ENCODE measurements around the gene FBXW10. TPM values are rescaled to one million over a fixed set of nuclear protein-coding genes. Genes with fewer than 3 reads are reported as not detected.
"Not testable (repeated sequence)": the region's sequence is repeated elsewhere in the genome, so short reads cannot be mapped to it uniquely, and the experiment has no call there.

Gene FBXW10
- total and polyA plus RNA-seq, 2 donors (not counting 1 experiment from before 2014, with no cell fraction given) = 0.17 TPM; not detected in 1

DNA sequence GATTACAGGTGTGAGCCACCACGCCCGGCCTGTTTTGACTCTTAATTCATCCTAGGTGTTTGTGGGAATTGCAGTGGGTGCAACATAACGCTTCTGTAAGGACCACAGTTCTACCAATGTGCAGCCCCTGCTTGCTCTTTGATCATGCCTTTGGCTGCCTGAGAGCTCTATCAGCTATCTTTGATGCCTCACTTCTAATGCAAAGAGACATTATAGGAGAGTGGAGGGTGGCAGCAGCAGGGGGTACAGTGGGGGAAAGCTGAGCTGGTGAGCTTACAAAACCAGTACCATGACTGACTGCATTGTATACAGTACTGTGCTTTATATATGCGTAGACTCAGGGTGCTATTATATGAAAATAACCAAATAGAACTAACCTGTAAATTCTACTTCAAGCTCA, 26.7 kb downstream of the FBXW10 start:
- not testable (repeated sequence) for H3K27ac ChIP-seq (ENCODE audit: insufficient read depth, low read length); H3K4me1 ChIP-seq (ENCODE audit: control insufficient read depth, extremely low read depth, insufficient read depth, low read length); H3K9me3 ChIP-seq (ENCODE audit: control insufficient read depth, insufficient read depth, low read depth, low read length); DNase-seq (ENCODE audit: low read depth in 2 of 2); H3K27me3 ChIP-seq (ENCODE audit: control insufficient read depth, insufficient read depth, low read length); H4K20me1 ChIP-seq (ENCODE audit: control insufficient read depth, extremely low read depth, insufficient read depth, low read length); H3K79me2 ChIP-seq (ENCODE audit: control insufficient read depth, insufficient read depth, low read length); H3K36me3 ChIP-seq (ENCODE audit: control insufficient read depth, insufficient read depth, low read length); H3K4me3 ChIP-seq (replicated peaks in 1 of 4; ENCODE audit: control extremely low read depth in 1 of 4, insufficient read depth in 1 of 4, low read depth in 3 of 4, low read length in 4 of 4); H2AFZ ChIP-seq (ENCODE audit: low read length); H3K9ac ChIP-seq (ENCODE audit: insufficient read depth, low read length); H3K4me2 ChIP-seq (ENCODE audit: extremely low read depth, insufficient read depth, low read length)

DNA sequence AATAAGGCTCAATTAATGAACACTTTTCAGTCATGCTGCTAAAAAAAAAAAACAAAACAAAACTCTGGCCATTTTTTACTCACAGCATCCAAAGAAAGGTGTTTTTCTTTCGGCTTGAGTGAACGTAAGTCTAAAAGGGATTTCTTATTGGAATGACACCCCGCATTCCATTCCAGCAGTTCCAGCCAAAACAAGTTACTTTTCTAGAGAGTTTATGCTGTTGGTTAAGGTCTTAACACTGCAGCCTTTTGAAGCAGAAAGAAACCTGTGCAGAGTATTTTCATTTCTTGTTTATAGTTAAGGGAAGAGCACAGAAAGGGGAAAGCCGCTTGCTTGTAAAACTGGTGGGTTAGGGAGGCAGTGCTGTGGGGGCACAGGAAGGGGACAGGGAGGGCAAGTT, 27.2 kb downstream of the FBXW10 start:
- not testable (repeated sequence) for H3K27ac ChIP-seq (ENCODE audit: insufficient read depth, low read length); H3K36me3 ChIP-seq (ENCODE audit: control insufficient read depth, insufficient read depth, low read length); H3K27me3 ChIP-seq (ENCODE audit: control insufficient read depth, insufficient read depth, low read length); H3K9me3 ChIP-seq (ENCODE audit: control insufficient read depth, insufficient read depth, low read depth, low read length); H3K4me2 ChIP-seq (ENCODE audit: extremely low read depth, insufficient read depth, low read length); H3K9ac ChIP-seq (ENCODE audit: insufficient read depth, low read length); H3K4me3 ChIP-seq (replicated peaks in 1 of 4; ENCODE audit: control extremely low read depth in 1 of 4, insufficient read depth in 1 of 4, low read depth in 3 of 4, low read length in 4 of 4); H3K4me1 ChIP-seq (ENCODE audit: control insufficient read depth, extremely low read depth, insufficient read depth, low read length); H4K20me1 ChIP-seq (ENCODE audit: control insufficient read depth, extremely low read depth, insufficient read depth, low read length); H3K79me2 ChIP-seq (ENCODE audit: control insufficient read depth, insufficient read depth, low read length); H2AFZ ChIP-seq (ENCODE audit: low read length)
- DNase-seq (ENCODE audit: low read depth in 2 of 2) = peak in 1 of 2 donors; percentile 18

DNA sequence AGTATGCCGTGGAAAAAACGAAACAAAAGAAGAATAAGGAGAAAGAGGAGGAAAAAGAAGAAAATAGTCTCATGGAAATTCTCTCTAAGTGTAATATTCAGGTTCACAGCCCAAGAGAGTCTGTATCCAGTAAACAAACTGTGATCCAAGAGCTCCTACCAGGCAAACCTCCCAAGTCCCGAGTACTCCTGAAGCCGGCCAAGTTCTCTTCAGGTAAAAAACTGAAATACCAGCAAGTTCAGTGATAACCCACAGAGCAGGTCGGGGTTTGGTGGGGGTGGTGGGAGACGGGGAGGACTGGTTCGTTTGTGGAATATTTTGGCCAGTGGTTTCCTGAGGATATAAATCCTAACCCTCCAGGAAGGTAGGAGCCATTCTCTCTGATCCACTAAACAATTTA, 28.6 kb downstream of the FBXW10 start:
- Histone ChIP-seq H3K36me3 (ENCODE audit: control insufficient read depth, insufficient read depth, low read length) (no peaks in the 10 kb centered on the region), H3K9me3 (ENCODE audit: control insufficient read depth, insufficient read depth, low read depth, low read length) (no peaks in the 10 kb centered on the region), H3K4me2 (ENCODE audit: extremely low read depth, insufficient read depth, low read length) (no peak overlapping the region), H3K79me2 (ENCODE audit: control insufficient read depth, insufficient read depth, low read length) (no peaks in the 10 kb centered on the region), H2AFZ (ENCODE audit: low read length) (no peak overlapping the region), H3K27me3 (ENCODE audit: control insufficient read depth, insufficient read depth, low read length) (peaks cover 3% of the 10 kb centered on the region), H3K27ac (ENCODE audit: insufficient read depth, low read length) (no peak overlapping the region), H3K4me3 (replicated peaks in 1 of 4; ENCODE audit: control extremely low read depth in 1 of 4, insufficient read depth in 1 of 4, low read depth in 3 of 4, low read length in 4 of 4) (no peak overlapping the region), H3K4me1 (ENCODE audit: control insufficient read depth, extremely low read depth, insufficient read depth, low read length) (no peaks in the 10 kb centered on the region), H4K20me1 (ENCODE audit: control insufficient read depth, extremely low read depth, insufficient read depth, low read length) (no peaks in the 10 kb centered on the region), H3K9ac (ENCODE audit: insufficient read depth, low read length) (no peak overlapping the region)
- TF ChIP-seq, protein P1, sequence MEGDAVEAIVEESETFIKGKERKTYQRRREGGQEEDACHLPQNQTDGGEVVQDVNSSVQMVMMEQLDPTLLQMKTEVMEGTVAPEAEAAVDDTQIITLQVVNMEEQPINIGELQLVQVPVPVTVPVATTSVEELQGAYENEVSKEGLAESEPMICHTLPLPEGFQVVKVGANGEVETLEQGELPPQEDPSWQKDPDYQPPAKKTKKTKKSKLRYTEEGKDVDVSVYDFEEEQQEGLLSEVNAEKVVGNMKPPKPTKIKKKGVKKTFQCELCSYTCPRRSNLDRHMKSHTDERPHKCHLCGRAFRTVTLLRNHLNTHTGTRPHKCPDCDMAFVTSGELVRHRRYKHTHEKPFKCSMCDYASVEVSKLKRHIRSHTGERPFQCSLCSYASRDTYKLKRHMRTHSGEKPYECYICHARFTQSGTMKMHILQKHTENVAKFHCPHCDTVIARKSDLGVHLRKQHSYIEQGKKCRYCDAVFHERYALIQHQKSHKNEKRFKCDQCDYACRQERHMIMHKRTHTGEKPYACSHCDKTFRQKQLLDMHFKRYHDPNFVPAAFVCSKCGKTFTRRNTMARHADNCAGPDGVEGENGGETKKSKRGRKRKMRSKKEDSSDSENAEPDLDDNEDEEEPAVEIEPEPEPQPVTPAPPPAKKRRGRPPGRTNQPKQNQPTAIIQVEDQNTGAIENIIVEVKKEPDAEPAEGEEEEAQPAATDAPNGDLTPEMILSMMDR (conservative IDR thresholded peaks at IDR 0.05 in 1 of 2, IDR thresholded peaks at IDR 0.05 in 1 of 2; ENCODE audit: low read depth in 1 of 2, low read length in 2 of 2) = no peak
- no peak for TF ChIP-seq EZH2 (IDR thresholded peaks at IDR 0.05; ENCODE audit: low read length, missing control alignments)
- no peak for DNase-seq (ENCODE audit: low read depth in 2 of 2)

DNA sequence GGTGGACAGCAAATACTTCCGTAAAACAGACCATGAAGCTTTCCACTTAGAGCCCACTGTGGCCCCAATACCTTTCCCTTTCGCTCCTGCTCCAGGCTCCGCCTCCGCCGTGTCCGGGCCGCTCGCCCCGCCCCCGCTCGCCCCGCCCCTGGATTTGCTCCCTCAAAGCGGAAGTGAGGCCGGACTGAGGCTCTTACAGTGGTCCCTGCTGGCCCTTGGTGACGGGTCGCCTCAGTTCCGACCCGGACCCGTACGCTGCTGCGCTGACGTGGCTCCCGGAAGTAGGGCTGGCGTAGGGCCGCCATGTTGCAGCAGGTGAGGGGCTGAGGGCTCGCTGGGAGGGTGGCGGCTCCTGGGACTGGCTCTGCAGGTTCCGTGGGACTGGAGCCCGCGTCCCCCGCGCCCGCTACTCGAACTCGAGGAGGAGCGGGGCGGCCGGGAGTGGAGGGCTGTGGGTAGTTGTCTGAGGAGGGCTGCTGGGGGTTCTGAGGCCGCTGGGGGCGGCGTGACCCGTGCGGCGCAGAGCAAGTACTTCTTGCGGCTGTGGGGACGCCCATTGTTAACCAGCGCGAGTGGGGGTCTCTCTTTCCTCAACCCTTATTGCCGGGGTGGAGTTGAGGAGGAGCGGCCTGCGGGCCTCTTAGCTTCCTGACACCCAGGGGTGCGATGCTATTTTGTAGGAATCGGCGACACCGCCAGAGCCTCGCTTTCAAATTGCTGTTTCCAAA, 37.3 kb downstream of the FBXW10 start, which contains the start of gene TVP23B:
TVP23B (plus strand) TSS at position 193 of the 728 bp plus-strand sequence; CDS start at position 304, 111 bp downstream.
- H3K4me2 ChIP-seq (ENCODE audit: extremely low read depth, insufficient read depth, low read length) = peak within 1 kb of the TSS; percentile 25

DNA sequence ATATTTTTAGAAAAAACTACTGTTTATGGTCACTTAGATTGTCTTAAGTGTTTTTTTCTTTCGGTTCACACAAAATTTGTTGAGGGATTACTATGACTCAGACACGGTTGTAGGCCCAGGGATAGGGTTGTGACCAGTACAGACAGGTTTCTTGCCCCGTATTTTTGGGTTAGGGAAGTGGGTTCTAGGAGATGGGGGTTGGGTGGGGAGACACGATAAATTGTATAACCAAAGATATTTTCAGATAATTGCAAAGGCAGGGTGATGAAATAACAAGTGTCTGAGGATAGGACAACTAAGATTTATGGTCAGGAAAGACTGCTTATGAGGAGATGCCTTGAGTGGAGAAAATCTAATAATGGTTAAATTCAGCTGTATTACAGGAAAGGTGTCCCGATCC, 38.0 kb downstream of the FBXW10 start:
- H3K9me3 ChIP-seq (ENCODE audit: control insufficient read depth, insufficient read depth, low read depth, low read length); H4K20me1 ChIP-seq (ENCODE audit: control insufficient read depth, extremely low read depth, insufficient read depth, low read length); H3K27me3 ChIP-seq (ENCODE audit: control insufficient read depth, insufficient read depth, low read length); H3K4me2 ChIP-seq (ENCODE audit: extremely low read depth, insufficient read depth, low read length); DNase-seq (ENCODE audit: low read depth in 2 of 2); H3K27ac ChIP-seq (ENCODE audit: insufficient read depth, low read length); H2AFZ ChIP-seq (ENCODE audit: low read length); H3K4me1 ChIP-seq (ENCODE audit: control insufficient read depth, extremely low read depth, insufficient read depth, low read length); H3K36me3 ChIP-seq (ENCODE audit: control insufficient read depth, insufficient read depth, low read length): not testable (repeated sequence)
- H3K9ac ChIP-seq (ENCODE audit: insufficient read depth, low read length) = peak overlapping the region; percentile 16
- peak overlapping the region; percentile 16 to 69 (median 55) for H3K4me3 ChIP-seq (replicated peaks in 1 of 4; ENCODE audit: control extremely low read depth in 1 of 4, insufficient read depth in 1 of 4, low read depth in 3 of 4, low read length in 4 of 4)
- peaks cover 18% of the 10 kb centered on the region for H3K79me2 ChIP-seq (ENCODE audit: control insufficient read depth, insufficient read depth, low read length)

More for the DNA sequence above, 37.3 kb downstream of the FBXW10 start, which contains the start of gene TVP23B:
- H3K36me3 ChIP-seq (ENCODE audit: control insufficient read depth, insufficient read depth, low read length); H4K20me1 ChIP-seq (ENCODE audit: control insufficient read depth, extremely low read depth, insufficient read depth, low read length); H3K9me3 ChIP-seq (ENCODE audit: control insufficient read depth, insufficient read depth, low read depth, low read length); H3K27me3 ChIP-seq (ENCODE audit: control insufficient read depth, insufficient read depth, low read length); H3K4me1 ChIP-seq (ENCODE audit: control insufficient read depth, extremely low read depth, insufficient read depth, low read length): not testable (repeated sequence)
- peak within 1 kb of the TSS; percentile 45 to 69 (median 56) for H3K4me3 ChIP-seq (replicated peaks in 1 of 4; ENCODE audit: control extremely low read depth in 1 of 4, insufficient read depth in 1 of 4, low read depth in 3 of 4, low read length in 4 of 4)
- peak; percentile 93 to 94 for DNase-seq (ENCODE audit: low read depth in 2 of 2)
- peak within 1 kb of the TSS; percentile 69 for H3K27ac ChIP-seq (ENCODE audit: insufficient read depth, low read length)
- H3K9ac ChIP-seq (ENCODE audit: insufficient read depth, low read length) = peak within 1 kb of the TSS; percentile 62
- H2AFZ ChIP-seq (ENCODE audit: low read length) = peak within 1 kb of the TSS; percentile 35
- H3K79me2 ChIP-seq (ENCODE audit: control insufficient read depth, insufficient read depth, low read length) = peaks cover 18% of the 10 kb centered on the region

DNA sequence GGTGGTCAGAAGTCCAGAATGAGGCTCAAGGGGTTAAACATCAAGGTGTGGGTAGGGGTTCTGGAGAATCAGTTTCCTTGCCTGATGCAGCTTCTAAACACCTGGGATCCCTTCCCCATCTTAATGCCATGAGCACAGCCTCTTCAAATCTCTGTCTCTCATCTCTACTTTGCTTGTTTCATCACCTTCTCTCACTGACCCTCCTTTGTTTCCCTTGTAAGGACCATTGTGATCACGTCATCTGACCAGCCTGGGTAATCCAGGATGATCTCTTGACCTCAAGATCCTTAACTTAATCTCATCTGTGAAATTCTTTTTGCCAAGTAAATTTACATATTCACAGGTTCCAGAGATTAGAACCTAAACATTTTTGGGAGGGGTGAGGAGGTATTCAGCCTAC, 42.1 kb downstream of the FBXW10 start:
- H3K27ac ChIP-seq (ENCODE audit: insufficient read depth, low read length); H3K9me3 ChIP-seq (ENCODE audit: control insufficient read depth, insufficient read depth, low read depth, low read length); DNase-seq (ENCODE audit: low read depth in 2 of 2); H3K36me3 ChIP-seq (ENCODE audit: control insufficient read depth, insufficient read depth, low read length); H2AFZ ChIP-seq (ENCODE audit: low read length); H3K27me3 ChIP-seq (ENCODE audit: control insufficient read depth, insufficient read depth, low read length); H3K4me1 ChIP-seq (ENCODE audit: control insufficient read depth, extremely low read depth, insufficient read depth, low read length); H3K4me2 ChIP-seq (ENCODE audit: extremely low read depth, insufficient read depth, low read length); H3K9ac ChIP-seq (ENCODE audit: insufficient read depth, low read length); H4K20me1 ChIP-seq (ENCODE audit: control insufficient read depth, extremely low read depth, insufficient read depth, low read length); H3K4me3 ChIP-seq (replicated peaks in 1 of 4; ENCODE audit: control extremely low read depth in 1 of 4, insufficient read depth in 1 of 4, low read depth in 3 of 4, low read length in 4 of 4): not testable (repeated sequence)
- peaks cover 20% of the 10 kb centered on the region for H3K79me2 ChIP-seq (ENCODE audit: control insufficient read depth, insufficient read depth, low read length)

Data from fibroblast of lung (primary cell).